ENCODE measurements around the gene POU3F1.

DNA sequence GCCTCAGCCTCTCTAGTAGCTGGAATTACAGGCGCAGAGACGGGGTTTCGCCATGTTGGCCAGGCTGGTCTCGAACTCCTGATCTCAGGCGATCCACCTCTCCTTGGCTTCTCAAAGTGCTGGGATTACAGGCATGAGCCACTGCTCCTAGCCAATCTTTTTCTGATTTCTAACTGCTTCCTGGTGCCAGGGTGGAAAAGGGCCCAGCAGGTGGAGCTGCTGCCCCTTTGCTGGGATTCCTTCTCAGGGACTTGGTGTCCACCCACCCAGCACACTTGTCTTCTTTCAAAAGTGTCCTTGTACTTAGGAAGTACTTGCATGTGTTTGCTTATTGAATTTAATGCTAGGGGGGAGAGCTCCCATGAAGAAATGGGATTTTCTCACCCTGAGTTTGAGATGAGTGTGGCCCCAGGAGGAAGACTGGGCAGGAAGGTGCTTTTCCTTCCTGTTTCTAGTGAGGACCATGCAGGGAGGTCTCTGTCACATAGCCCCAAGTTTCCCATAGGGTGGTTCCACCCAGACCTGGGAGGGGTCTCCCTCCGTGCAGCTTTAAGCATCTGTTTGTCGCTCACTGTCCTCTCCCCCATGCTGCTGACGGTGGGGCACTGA is 19.9 kb downstream of the POU3F1 start:
- TF ChIP-seq POLR2AphosphoS2 (IDR thresholded peaks at IDR 0.05; ENCODE audit: low read depth, low read length) (no peak), SREBF2 (IDR thresholded peaks at IDR 0.05; ENCODE audit: low read length) (no peak), EZH2 (IDR thresholded peaks at IDR 0.05; ENCODE audit: borderline replicate concordance, control insufficient read depth, low read depth, low read length) (no peak)

Measured in GM12878 (cell line).